ENCODE results near the gene FYCO1. TPM values are rescaled to one million over a fixed set of nuclear protein-coding genes. Genes with fewer than 3 reads are reported as not detected.

The FYCO1 gene
- total and polyA plus RNA-seq, 10 donors = 5.2 to 40.1 (median 30.5) TPM

GRCh38 chr3:45983770-45984169 is 11.9 kb downstream of the FYCO1 start:
- 79 to 95% (median 87%) methylated on average over 3 of the region's 3 CpGs for WGBS, 5 donors
- Histone ChIP-seq H3K4me1 (peaks cover 17 to 82% (median 37%) of the 10 kb centered on the region in 6 donors), H3K27me3 (replicated peaks in 1 of 7) (no peaks in the 10 kb centered on the region), H3K27ac (peak overlapping the region in 4 of 8 donors; percentile 14 to 60 (median 36)), H3K36me3 (peaks cover 0 to 73% (median 57%) of the 10 kb centered on the region in 6 donors), H3K4me3 (no peak overlapping the region), H3K9me3 (no peaks in the 10 kb centered on the region)
- intact Hi-C loops (cut with DNase I; ENCODE audit: low total_unique reads) = no loop called here
- no peak for DNase-seq
- TF ChIP-seq POLR2A (IDR thresholded peaks at IDR 0.05) = no peak
- no peak for TF ChIP-seq POLR2AphosphoS5 (IDR thresholded peaks at IDR 0.05)
- TF ChIP-seq CTCF (IDR thresholded peaks at IDR 0.05 in 8 of 11, conservative IDR thresholded peaks at IDR 0.05 in 3 of 11) = no peak

- TF ChIP-seq POLR2A (IDR thresholded peaks at IDR 0.05) (no peak), CTCF (IDR thresholded peaks at IDR 0.05 in 8 of 11, conservative IDR thresholded peaks at IDR 0.05 in 3 of 11) (no peak), POLR2AphosphoS5 (IDR thresholded peaks at IDR 0.05) (no peak)
- H3K9me3 ChIP-seq = no peaks in the 10 kb centered on the region
- DNase-seq = no peak
- peak overlapping the region in 3 of 8 donors; percentile 22 to 66 (median 45) for H3K27ac ChIP-seq
- peaks cover 0 to 96% (median 66%) of the 10 kb centered on the region in 6 donors for H3K36me3 ChIP-seq
- H3K27me3 ChIP-seq (replicated peaks in 1 of 7) = no peaks in the 10 kb centered on the region
- no peak overlapping the region for H3K4me3 ChIP-seq
- H3K4me1 ChIP-seq = peaks cover 2 to 81% (median 25%) of the 10 kb centered on the region in 6 donors
- WGBS, 5 donors = 54 to 77% (median 66%) methylated on average over 2 of the region's 2 CpGs
- intact Hi-C loops (cut with DNase I; ENCODE audit: low total_unique reads) = no loop called here
Measured at GRCh38 chr3:45981346-45982074, 14.1 kb downstream of the FYCO1 start.

- intact Hi-C loops (cut with DNase I; ENCODE audit: low total_unique reads) = no loop called here
- H3K27ac ChIP-seq = peak overlapping the region in 5 of 8 donors; percentile 16 to 76 (median 45)
- H3K36me3 ChIP-seq = peaks cover 0 to 100% (median 66%) of the 10 kb centered on the region in 6 donors
Measured at GRCh38 chr3:45980819-45981218, 14.8 kb downstream of the FYCO1 start.

More at GRCh38 chr3:45980819-45981218, 14.8 kb downstream of the FYCO1 start:
- no peak for DNase-seq
- H3K4me1 ChIP-seq = peaks cover 0 to 81% (median 31%) of the 10 kb centered on the region in 6 donors
- no peaks in the 10 kb centered on the region for H3K27me3 ChIP-seq (replicated peaks in 1 of 7)
- 90 to 98% (median 96%) methylated on average over 2 of the region's 2 CpGs for WGBS, 5 donors
- no peaks in the 10 kb centered on the region for H3K9me3 ChIP-seq
- TF ChIP-seq CTCF (IDR thresholded peaks at IDR 0.05 in 8 of 11, conservative IDR thresholded peaks at IDR 0.05 in 3 of 11) (no peak), POLR2AphosphoS5 (IDR thresholded peaks at IDR 0.05) (no peak), POLR2A (IDR thresholded peaks at IDR 0.05) (no peak)
- H3K4me3 ChIP-seq = no peak overlapping the region
